MM.1S (cell line): ENCODE data around the gene CBFB.

Source experiments
- DNase-seq: peaks from one replicate; pipeline ENCODE4 v3.0.0-alpha.2; 2015
- H2AFZ ChIP-seq: fragments of 300-600 bp; sonication (generic); 2 replicates; pipeline ENCODE4 v1.6.0; 2016; ENCODE audit warnings: antibody characterized with exemption, low read length
- H3F3A ChIP-seq: fragments of 300-600 bp; sonication (generic); 2 replicates; pipeline ENCODE4 v1.6.1; 2016; ENCODE audit warnings: mild to moderate bottlenecking, antibody characterized with exemption, low read length, moderate library complexity, mixed read lengths; ENCODE audit not compliant: insufficient read depth
- H3K27ac ChIP-seq: fragments of 300-600 bp; sonication (generic); 2 replicates; pipeline ENCODE4 v1.5.1; 2016; ENCODE audit warnings: mild to moderate bottlenecking, low read length
- H3K27me3 ChIP-seq: fragments of 300-600 bp; sonication (generic); replicated peaks from 2 replicates; pipeline ENCODE4 v1.6.0; 2016; ENCODE audit warnings: low read length; ENCODE audit not compliant: insufficient read depth
- H3K36me3 ChIP-seq: fragments of 300-600 bp; sonication (generic); replicated peaks from 2 replicates; pipeline ENCODE4 v1.6.1; 2016; ENCODE audit warnings: mild to moderate bottlenecking, low read length, mixed read lengths; ENCODE audit not compliant: insufficient read depth
- H3K4me1 ChIP-seq: fragments of 300-600 bp; sonication (generic); 2 replicates; pipeline ENCODE4 v1.6.1; 2016; ENCODE audit warnings: low read length, mixed read lengths
- H3K4me2 ChIP-seq: fragments of 300-600 bp; sonication (generic); 2 replicates; pipeline ENCODE4 v1.6.0; 2016; ENCODE audit warnings: low read depth, low read length
- H3K4me3 ChIP-seq: fragments of 300-600 bp; sonication (generic); 2 replicates; pipeline ENCODE4 v1.5.1; 2016; ENCODE audit warnings: low read length, mixed read lengths
- H3K79me2 ChIP-seq: fragments of 300-600 bp; sonication (generic); 2 replicates; pipeline ENCODE4 v1.6.1; 2016; ENCODE audit warnings: mixed run types, low read length, mixed read lengths
- H3K9ac ChIP-seq: fragments of 300-600 bp; sonication (generic); 2 replicates; pipeline ENCODE4 v1.6.1; 2016; ENCODE audit warnings: low read length, mixed read lengths
- H3K9me2 ChIP-seq: fragments of 300-600 bp; sonication (generic); replicated peaks from 2 replicates; pipeline ENCODE4 v1.6.1; 2016; ENCODE audit warnings: mild to moderate bottlenecking, low read length, mixed read lengths; ENCODE audit not compliant: insufficient read depth
- H3K9me3 ChIP-seq: fragments of 300-600 bp; sonication (generic); replicated peaks from 2 replicates; pipeline ENCODE4 v1.6.1; 2016; ENCODE audit warnings: mild to moderate bottlenecking, low read length, mixed read lengths; ENCODE audit not compliant: insufficient read depth
- H4K20me1 ChIP-seq: fragments of 300-600 bp; sonication (generic); 2 replicates; pipeline ENCODE4 v1.6.1; 2016; ENCODE audit warnings: mild to moderate bottlenecking, low read length, moderate library complexity, mixed read lengths; ENCODE audit not compliant: insufficient read depth
- EZH2 ChIP-seq: fragments of 300-600 bp; sonication (generic); optimal IDR thresholded peaks from 2 replicates; pipeline ENCODE3; 2017; ENCODE audit warnings: low read depth, mild to moderate bottlenecking, antibody characterized with exemption, low read length, mixed read lengths
- EZH2phosphoT487 ChIP-seq: fragments of 300-600 bp; sonication (generic); IDR thresholded peaks from 2 replicates; pipeline ENCODE4 v1.6.1; 2018; ENCODE audit warnings: antibody characterized with exemption, low read length
- TF ChIP-seq, protein P1 (sequence below): fragments of 300-600 bp; sonication (generic); IDR thresholded peaks from 2 replicates; pipeline ENCODE4 v1.5.1; 2016; ENCODE audit warnings: antibody characterized with exemption, low read length, mixed read lengths

Gene CBFB

DNA sequence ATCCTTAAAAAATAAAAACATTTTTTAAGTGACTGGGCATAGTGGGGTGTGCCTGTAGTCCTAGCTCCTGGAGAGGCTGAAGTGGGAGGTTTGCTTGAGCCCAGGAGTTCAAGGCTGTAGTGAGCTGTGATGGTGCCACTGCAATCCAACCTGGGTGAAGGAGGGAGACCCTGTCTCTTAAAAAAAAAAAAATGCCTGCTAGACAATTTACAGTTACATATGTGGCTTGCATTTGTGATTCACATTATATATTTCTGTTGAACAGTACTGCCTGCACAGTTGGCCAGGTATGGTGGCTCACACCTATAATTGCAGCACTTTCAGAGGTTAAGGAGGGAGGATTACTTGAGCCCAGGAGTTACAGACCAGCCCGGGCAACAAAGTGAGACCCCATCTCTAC is 23.4 kb downstream of the CBFB start:
- Histone ChIP-seq H3K4me2 (no peak overlapping the region), H3K9ac (no peak overlapping the region), H3K4me1 (no peaks in the 10 kb centered on the region), H4K20me1 (peaks cover 4% of the 10 kb centered on the region; the same call in 1 of the 2 replicates), H3K9me3 (no peaks in the 10 kb centered on the region), H3K79me2 (peaks cover 86% of the 10 kb centered on the region), H3F3A (no peaks in the 10 kb centered on the region), H3K36me3 (no peaks in the 10 kb centered on the region), H3K27me3 (no peaks in the 10 kb centered on the region), H3K4me3 (no peak overlapping the region), H3K27ac (no peak overlapping the region), H2AFZ (no peak overlapping the region), H3K9me2 (no peaks in the 10 kb centered on the region)
- TF ChIP-seq, protein P1, sequence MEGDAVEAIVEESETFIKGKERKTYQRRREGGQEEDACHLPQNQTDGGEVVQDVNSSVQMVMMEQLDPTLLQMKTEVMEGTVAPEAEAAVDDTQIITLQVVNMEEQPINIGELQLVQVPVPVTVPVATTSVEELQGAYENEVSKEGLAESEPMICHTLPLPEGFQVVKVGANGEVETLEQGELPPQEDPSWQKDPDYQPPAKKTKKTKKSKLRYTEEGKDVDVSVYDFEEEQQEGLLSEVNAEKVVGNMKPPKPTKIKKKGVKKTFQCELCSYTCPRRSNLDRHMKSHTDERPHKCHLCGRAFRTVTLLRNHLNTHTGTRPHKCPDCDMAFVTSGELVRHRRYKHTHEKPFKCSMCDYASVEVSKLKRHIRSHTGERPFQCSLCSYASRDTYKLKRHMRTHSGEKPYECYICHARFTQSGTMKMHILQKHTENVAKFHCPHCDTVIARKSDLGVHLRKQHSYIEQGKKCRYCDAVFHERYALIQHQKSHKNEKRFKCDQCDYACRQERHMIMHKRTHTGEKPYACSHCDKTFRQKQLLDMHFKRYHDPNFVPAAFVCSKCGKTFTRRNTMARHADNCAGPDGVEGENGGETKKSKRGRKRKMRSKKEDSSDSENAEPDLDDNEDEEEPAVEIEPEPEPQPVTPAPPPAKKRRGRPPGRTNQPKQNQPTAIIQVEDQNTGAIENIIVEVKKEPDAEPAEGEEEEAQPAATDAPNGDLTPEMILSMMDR = no peak
- TF ChIP-seq EZH2 (no peak), EZH2phosphoT487 (no peak)
- no peak for DNase-seq

DNA sequence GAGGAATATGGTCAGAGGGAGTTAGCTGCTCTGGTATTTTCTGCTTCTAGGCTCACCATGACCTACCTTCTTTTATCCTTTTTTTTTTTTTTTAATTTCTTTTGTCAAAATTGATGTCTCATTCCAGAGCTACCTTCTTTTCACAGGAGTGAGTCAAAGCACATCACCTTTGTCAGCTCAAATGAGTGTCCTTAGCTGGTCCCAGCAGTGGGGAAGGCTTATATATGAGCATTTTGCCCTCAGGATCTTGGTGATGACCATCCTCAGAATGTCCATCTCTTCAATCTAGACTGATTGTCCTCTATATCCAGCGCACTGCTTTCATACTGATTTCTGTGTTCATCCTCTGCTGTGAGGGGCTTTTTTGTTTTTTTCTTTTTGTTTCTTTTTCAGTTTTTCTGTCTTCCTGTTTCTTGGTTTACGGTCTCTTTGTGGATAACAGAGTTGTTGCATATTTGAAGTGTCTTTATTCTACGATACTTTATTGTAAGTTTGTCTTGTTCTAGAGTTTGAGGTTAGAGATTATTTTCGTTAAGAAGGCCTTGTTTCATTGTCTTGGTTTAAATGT is 24.9 kb downstream of the CBFB start:
- Histone ChIP-seq H3K36me3 (no peaks in the 10 kb centered on the region), H3K27me3 (no peaks in the 10 kb centered on the region), H3F3A (no peaks in the 10 kb centered on the region), H2AFZ (no peak overlapping the region), H3K9me3 (no peaks in the 10 kb centered on the region), H3K9me2 (no peaks in the 10 kb centered on the region), H3K27ac (no peak overlapping the region), H3K4me2 (no peak overlapping the region), H4K20me1 (peaks cover 4% of the 10 kb centered on the region; the same call in 1 of the 2 replicates), H3K4me3 (no peak overlapping the region), H3K4me1 (no peaks in the 10 kb centered on the region), H3K9ac (no peak overlapping the region), H3K79me2 (peaks cover 93% of the 10 kb centered on the region)
- no peak for DNase-seq
- TF ChIP-seq, protein P1 = no peak
- TF ChIP-seq EZH2 (no peak), EZH2phosphoT487 (no peak)

DNA sequence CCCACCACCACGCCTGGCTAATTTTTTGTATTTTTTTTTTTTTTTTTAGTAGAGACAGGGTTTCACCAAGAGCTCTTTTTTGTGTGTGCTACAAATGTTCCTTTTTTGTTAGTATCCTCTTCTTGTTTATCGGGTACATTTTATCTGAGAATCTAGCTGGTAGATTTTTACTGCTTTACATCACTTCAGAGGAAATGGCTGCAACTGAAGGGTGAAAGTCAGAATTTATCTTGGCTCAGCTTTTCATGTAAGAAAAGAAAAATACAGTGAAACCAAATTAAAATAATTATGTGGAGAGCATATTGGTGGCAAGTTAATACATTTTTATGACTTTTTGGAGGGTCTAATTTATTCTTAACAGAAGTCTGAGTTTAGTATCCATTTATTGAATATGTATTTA is 26.0 kb downstream of the CBFB start:
- H3K4me1 ChIP-seq = no peaks in the 10 kb centered on the region
- TF ChIP-seq, protein P1 = no peak
- TF ChIP-seq EZH2phosphoT487 (no peak), EZH2 (no peak)
- peaks cover 4% of the 10 kb centered on the region; the same call in 1 of the 2 replicates for H4K20me1 ChIP-seq
- H3K4me3 ChIP-seq = no peak overlapping the region
- no peaks in the 10 kb centered on the region for H3K27me3 ChIP-seq
- no peak overlapping the region for H3K27ac ChIP-seq
- no peaks in the 10 kb centered on the region for H3K9me2 ChIP-seq
- no peaks in the 10 kb centered on the region for H3K36me3 ChIP-seq
- peaks cover 95% of the 10 kb centered on the region for H3K79me2 ChIP-seq
- H3F3A ChIP-seq = no peaks in the 10 kb centered on the region
- no peak overlapping the region for H2AFZ ChIP-seq
- no peak overlapping the region for H3K4me2 ChIP-seq
- no peak overlapping the region for H3K9ac ChIP-seq
- no peaks in the 10 kb centered on the region for H3K9me3 ChIP-seq
- no peak for DNase-seq
